A673 (cell line): ENCODE data around the gene ANKRD23.

Experiments
- EZH2 ChIP-seq: fragments of 200-600 bp; sonication (generic); IDR thresholded peaks from 2 replicates; pipeline ENCODE4 v1.6.1; 2017; ENCODE audit warnings: borderline replicate concordance, low read depth, mild to moderate bottlenecking, mixed read lengths, antibody characterized with exemption, low read length; ENCODE audit not compliant: poor library complexity, severe bottlenecking
- TF ChIP-seq, protein P1 (sequence below): fragments of 300-800, 200-600 bp; sonication (generic); conservative IDR thresholded peaks from 2 replicates; pipeline ENCODE4 v1.5.1; 2017; ENCODE audit warnings: low read depth, mild to moderate bottlenecking, antibody characterized with exemption, low read length, moderate library complexity, mixed read lengths

DNA sequence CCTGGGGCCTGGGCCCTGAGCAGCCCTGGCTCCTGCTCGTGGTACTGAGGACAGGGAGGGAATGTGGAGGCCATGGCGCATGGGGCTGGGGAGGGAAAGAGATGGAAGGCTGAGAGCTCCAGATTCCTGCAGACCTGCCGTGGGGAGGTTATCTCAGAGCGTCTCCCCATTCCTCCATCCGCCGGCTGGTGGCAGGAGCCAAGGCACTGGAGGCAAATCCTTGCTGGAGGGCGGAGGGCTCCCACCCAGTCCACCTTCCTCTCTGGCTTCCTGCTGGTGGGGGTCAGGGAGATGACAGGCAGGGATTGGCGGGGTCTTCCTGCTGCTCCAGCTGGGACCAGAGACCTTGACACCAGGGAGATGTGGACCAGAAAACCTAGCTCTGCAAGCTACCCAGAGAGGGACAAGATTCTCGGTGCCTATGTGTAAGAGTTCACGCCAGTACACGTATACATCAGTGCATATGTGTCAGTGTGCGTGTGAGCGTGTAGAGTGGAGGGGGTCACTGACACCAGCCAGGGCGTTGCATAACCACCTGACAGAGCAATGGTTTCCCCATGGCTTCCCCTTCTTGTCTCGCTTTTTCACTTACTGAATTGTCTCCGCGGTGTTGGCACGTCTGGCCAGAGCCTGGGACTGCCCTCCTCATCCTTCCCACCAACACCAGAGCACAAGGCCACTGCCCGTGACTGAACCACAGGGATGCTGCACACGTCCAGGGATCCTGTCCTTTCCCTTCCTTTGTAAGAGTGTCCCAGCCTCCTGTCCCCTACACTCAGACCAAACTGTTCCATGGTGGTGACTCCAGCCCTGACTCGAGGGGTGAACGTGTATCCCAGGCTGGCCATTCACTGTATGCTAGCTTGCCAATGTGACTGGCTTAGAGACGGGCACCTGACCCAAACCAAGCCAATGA, 41.9 kb upstream of the ANKRD23 start:
- TF ChIP-seq, protein P1, sequence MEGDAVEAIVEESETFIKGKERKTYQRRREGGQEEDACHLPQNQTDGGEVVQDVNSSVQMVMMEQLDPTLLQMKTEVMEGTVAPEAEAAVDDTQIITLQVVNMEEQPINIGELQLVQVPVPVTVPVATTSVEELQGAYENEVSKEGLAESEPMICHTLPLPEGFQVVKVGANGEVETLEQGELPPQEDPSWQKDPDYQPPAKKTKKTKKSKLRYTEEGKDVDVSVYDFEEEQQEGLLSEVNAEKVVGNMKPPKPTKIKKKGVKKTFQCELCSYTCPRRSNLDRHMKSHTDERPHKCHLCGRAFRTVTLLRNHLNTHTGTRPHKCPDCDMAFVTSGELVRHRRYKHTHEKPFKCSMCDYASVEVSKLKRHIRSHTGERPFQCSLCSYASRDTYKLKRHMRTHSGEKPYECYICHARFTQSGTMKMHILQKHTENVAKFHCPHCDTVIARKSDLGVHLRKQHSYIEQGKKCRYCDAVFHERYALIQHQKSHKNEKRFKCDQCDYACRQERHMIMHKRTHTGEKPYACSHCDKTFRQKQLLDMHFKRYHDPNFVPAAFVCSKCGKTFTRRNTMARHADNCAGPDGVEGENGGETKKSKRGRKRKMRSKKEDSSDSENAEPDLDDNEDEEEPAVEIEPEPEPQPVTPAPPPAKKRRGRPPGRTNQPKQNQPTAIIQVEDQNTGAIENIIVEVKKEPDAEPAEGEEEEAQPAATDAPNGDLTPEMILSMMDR: no peak
- no peak for TF ChIP-seq EZH2
